Astrocyte of the spinal cord (primary cell): ENCODE measurements around the gene CNTN5.
"Not testable (repeated sequence)": the region's sequence is repeated elsewhere in the genome, so short reads cannot be mapped to it uniquely, and the experiment has no call there.

ENCODE experiments used
- DNase-seq: peaks from one replicate; pipeline ENCODE4 v3.0.0; 2011; ENCODE audit warnings: low read depth, low spot score
- H3K4me3 ChIP-seq: 2 replicates; pipeline ENCODE4 v1.5.1; 2011; ENCODE audit warnings: low read depth, mild to moderate bottlenecking, low read length, moderate library complexity
- in situ Hi-C: cut with HindIII; loops from 2 replicates; pipeline ENCODE4 v1.10.0; 2017; ENCODE audit warnings: low sequenced_read_pairs
- TF ChIP-seq, protein P1 (sequence below): IDR thresholded peaks from 2 replicates; pipeline ENCODE4 v1.5.1; 2012; ENCODE audit warnings: low read depth, mild to moderate bottlenecking, low read length, inconsistent platforms

The CNTN5 gene

DNA sequence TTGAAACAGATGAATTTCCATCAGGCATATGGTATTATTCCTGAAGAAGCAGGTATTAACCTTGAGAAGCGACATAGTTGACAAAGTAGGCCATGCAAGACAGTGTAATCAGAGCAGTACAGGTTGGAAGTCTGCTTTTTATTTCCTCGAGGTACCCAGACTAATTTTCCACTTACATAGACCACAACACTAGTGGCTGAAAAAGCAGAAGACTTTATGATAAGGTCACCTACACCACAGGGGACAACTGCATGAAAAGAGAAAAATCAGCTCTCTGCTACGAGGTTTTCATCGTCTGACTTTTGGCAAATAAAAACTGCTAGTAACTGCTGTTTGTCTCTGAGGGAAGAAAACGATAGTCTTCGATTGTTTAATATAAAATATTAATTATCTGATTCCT is 77.5 kb downstream of the CNTN5 start:
- no peak for DNase-seq
- TF ChIP-seq, protein P1, sequence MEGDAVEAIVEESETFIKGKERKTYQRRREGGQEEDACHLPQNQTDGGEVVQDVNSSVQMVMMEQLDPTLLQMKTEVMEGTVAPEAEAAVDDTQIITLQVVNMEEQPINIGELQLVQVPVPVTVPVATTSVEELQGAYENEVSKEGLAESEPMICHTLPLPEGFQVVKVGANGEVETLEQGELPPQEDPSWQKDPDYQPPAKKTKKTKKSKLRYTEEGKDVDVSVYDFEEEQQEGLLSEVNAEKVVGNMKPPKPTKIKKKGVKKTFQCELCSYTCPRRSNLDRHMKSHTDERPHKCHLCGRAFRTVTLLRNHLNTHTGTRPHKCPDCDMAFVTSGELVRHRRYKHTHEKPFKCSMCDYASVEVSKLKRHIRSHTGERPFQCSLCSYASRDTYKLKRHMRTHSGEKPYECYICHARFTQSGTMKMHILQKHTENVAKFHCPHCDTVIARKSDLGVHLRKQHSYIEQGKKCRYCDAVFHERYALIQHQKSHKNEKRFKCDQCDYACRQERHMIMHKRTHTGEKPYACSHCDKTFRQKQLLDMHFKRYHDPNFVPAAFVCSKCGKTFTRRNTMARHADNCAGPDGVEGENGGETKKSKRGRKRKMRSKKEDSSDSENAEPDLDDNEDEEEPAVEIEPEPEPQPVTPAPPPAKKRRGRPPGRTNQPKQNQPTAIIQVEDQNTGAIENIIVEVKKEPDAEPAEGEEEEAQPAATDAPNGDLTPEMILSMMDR: no peak
- no peak overlapping the region for H3K4me3 ChIP-seq
- in situ Hi-C loops: no loop called here

DNA sequence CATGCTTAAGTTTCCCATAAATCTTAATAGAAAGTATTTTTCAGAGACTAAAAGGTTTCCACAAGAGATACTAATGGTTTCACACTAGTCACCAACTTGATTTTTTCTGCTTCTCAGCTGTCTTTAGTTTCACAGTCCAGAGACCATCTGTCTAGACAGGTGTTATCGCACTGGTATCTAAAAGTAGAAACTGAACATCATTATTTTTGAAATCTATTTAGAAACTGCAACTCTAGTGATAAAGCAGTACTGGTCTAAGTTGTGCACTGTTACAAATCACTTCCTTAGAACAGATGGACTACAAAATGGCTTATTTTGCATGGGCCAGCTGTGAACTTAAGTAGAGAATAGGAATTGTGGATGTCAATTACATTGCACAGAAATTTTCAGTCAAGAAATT is 78.0 kb downstream of the CNTN5 start:
- in situ Hi-C loops: no loop called here
- TF ChIP-seq, protein P1: no peak
- DNase-seq: no peak
- no peak overlapping the region for H3K4me3 ChIP-seq

- TF ChIP-seq, protein P1: no peak
- H3K4me3 ChIP-seq: no peak overlapping the region
- in situ Hi-C loops: no loop called here
- no peak for DNase-seq
These were observed 96.9 kb downstream of the CNTN5 start for GRCh38 chr11:99117603-99118002.

GRCh38 chr11:99133862-99134261 is 113.1 kb downstream of the CNTN5 start:
- H3K4me3 ChIP-seq, in situ Hi-C loops, DNase-seq: not testable (repeated sequence)

- TF ChIP-seq, protein P1: no peak
- H3K4me3 ChIP-seq: no peak overlapping the region
- in situ Hi-C loops: no loop called here
- no peak for DNase-seq
These were observed 114.8 kb downstream of the CNTN5 start for GRCh38 chr11:99135508-99135907.

GRCh38 chr11:99142237-99142636 is 121.5 kb downstream of the CNTN5 start:
- TF ChIP-seq, protein P1: no peak
- no peak overlapping the region for H3K4me3 ChIP-seq
- in situ Hi-C loops: no loop called here
- no peak for DNase-seq

GRCh38 chr11:99148352-99148751 is 127.6 kb downstream of the CNTN5 start:
- no peak overlapping the region for H3K4me3 ChIP-seq
- TF ChIP-seq, protein P1: no peak
- DNase-seq: no peak
- in situ Hi-C loops: no loop called here
